Osteocyte (in vitro differentiated cells): ENCODE data around the gene SYNGAP1. TPM values are rescaled to one million over a fixed set of nuclear protein-coding genes. Genes with fewer than 3 reads are reported as not detected.

Experiments used
- DNase-seq: peaks from one replicate; pipeline ENCODE4 v3.0.0; 2021; ENCODE audit warnings: mixed read lengths; ENCODE audit not compliant: unreplicated experiment; ENCODE audit errors: extremely low spot score
- H3K27ac Mint-ChIP-seq: one replicate; pipeline ENCODE4 v1.8.0; 2021; ENCODE audit warnings: mild to moderate bottlenecking, mixed read lengths; ENCODE audit not compliant: unreplicated experiment
- H3K27me3 Mint-ChIP-seq: one replicate; pipeline ENCODE4 v1.8.0; 2021; ENCODE audit warnings: mixed read lengths; ENCODE audit not compliant: unreplicated experiment
- H3K36me3 Mint-ChIP-seq: one replicate; pipeline ENCODE4 v1.8.0; 2021; ENCODE audit warnings: mixed read lengths; ENCODE audit not compliant: unreplicated experiment
- H3K4me1 Mint-ChIP-seq: one replicate; pipeline ENCODE4 v1.8.0; 2021; ENCODE audit warnings: mixed read lengths; ENCODE audit not compliant: unreplicated experiment
- H3K4me3 Mint-ChIP-seq: one replicate; pipeline ENCODE4 v1.8.0; 2021; ENCODE audit warnings: mild to moderate bottlenecking, moderate library complexity, mixed read lengths; ENCODE audit not compliant: unreplicated experiment
- H3K9me3 Mint-ChIP-seq: one replicate; pipeline ENCODE4 v1.8.0; 2021; ENCODE audit warnings: mixed read lengths; ENCODE audit not compliant: unreplicated experiment
- microRNA-seq: library from miRNA; unstranded; fragments of <30 nt; microRNA quantifications from one replicate; pipeline ENCODE4 v1.1.0, GENCODE V29; 2020; ENCODE audit not compliant: unreplicated experiment
- total RNA-seq: library from RNA; stranded (reverse); gene quantifications from 2 replicates; pipeline ENCODE4 v1.2.1, GENCODE V29; 2021
- TF ChIP-seq, protein P1 (sequence below): fragments of 200-600 bp; sonication (generic); IDR thresholded peaks from 2 replicates; pipeline ENCODE4 v1.5.0; 2021; ENCODE audit warnings: antibody characterized with exemption, mild to moderate bottlenecking, moderate library complexity

Gene SYNGAP1
- total RNA-seq, 1 donor from 2014 or later: 34.7 TPM

DNA sequence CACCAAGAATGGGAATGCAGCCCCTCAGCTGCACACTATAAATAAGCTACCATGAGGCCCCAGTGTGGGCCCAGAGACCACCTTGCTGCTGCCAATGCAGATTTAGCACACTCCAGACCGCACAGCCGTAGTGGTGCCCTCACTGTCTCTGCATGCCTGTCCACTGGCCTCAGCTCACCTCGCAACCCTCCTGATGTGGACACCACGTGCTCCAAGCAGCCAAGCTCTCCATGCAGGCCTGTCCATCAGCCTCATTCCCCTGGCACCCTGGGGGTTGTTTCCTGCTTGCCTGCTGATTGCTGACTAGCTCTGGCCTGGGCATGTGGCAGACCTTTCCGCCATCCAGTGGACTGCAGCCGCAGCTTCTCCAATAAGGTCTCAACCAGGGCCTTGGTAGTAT is 70.8 kb downstream of the SYNGAP1 start:
- Mint-ChIP-seq H3K27ac (no peak overlapping the region), H3K36me3 (no peaks in the 10 kb centered on the region), H3K9me3 (no peaks in the 10 kb centered on the region), H3K27me3 (peaks cover 28% of the 10 kb centered on the region), H3K4me3 (no peak overlapping the region), H3K4me1 (peaks cover 3% of the 10 kb centered on the region)
- no peak for DNase-seq
- TF ChIP-seq, protein P1, sequence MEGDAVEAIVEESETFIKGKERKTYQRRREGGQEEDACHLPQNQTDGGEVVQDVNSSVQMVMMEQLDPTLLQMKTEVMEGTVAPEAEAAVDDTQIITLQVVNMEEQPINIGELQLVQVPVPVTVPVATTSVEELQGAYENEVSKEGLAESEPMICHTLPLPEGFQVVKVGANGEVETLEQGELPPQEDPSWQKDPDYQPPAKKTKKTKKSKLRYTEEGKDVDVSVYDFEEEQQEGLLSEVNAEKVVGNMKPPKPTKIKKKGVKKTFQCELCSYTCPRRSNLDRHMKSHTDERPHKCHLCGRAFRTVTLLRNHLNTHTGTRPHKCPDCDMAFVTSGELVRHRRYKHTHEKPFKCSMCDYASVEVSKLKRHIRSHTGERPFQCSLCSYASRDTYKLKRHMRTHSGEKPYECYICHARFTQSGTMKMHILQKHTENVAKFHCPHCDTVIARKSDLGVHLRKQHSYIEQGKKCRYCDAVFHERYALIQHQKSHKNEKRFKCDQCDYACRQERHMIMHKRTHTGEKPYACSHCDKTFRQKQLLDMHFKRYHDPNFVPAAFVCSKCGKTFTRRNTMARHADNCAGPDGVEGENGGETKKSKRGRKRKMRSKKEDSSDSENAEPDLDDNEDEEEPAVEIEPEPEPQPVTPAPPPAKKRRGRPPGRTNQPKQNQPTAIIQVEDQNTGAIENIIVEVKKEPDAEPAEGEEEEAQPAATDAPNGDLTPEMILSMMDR: no peak

GRCh38 chr6:33492093-33492492 is 72.2 kb downstream of the SYNGAP1 start:
- no peak for DNase-seq
- TF ChIP-seq, protein P1: peak; percentile 8
- H3K36me3 Mint-ChIP-seq: no peaks in the 10 kb centered on the region
- no peak overlapping the region for H3K27ac Mint-ChIP-seq
- H3K9me3 Mint-ChIP-seq: no peaks in the 10 kb centered on the region
- no peak overlapping the region for H3K4me3 Mint-ChIP-seq
- H3K4me1 Mint-ChIP-seq: peaks cover 3% of the 10 kb centered on the region
- peaks cover 35% of the 10 kb centered on the region for H3K27me3 Mint-ChIP-seq

- no peak overlapping the region for H3K27ac Mint-ChIP-seq
- no peak overlapping the region for H3K4me3 Mint-ChIP-seq
- H3K9me3 Mint-ChIP-seq: no peaks in the 10 kb centered on the region
- TF ChIP-seq, protein P1: no peak
- no peaks in the 10 kb centered on the region for H3K4me1 Mint-ChIP-seq
- H3K36me3 Mint-ChIP-seq: no peaks in the 10 kb centered on the region
- no peak for DNase-seq
- H3K27me3 Mint-ChIP-seq: peaks cover 32% of the 10 kb centered on the region
Observed at GRCh38 chr6:33497157-33497556, 77.3 kb downstream of the SYNGAP1 start.

DNA sequence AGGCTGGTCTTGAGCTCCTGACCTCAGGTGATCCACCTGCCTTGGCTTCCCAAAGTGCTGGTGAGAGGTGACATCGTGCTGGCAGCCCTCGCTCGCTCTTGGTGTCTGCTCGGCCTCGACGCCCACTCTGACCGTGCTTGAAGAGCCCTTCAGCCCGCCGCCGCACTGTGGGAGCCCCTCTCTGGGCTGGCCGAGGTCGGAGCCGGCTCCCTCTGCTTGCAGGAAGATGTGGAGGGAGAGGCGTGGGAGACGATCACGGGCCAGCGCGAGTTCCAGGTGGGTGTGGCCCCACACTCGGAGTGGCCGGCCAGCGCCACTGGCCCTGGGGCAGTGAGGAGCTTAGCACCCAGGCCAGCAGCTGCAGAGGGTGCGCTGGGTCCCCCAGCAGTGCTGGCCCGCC is 82.6 kb downstream of the SYNGAP1 start:
- Mint-ChIP-seq H3K27me3 (peaks cover 28% of the 10 kb centered on the region), H3K4me1 (no peaks in the 10 kb centered on the region), H3K9me3 (peaks cover 4% of the 10 kb centered on the region), H3K36me3 (no peaks in the 10 kb centered on the region), H3K27ac (no peak overlapping the region), H3K4me3 (no peak overlapping the region)
- DNase-seq: no peak
- TF ChIP-seq, protein P1: no peak

DNA sequence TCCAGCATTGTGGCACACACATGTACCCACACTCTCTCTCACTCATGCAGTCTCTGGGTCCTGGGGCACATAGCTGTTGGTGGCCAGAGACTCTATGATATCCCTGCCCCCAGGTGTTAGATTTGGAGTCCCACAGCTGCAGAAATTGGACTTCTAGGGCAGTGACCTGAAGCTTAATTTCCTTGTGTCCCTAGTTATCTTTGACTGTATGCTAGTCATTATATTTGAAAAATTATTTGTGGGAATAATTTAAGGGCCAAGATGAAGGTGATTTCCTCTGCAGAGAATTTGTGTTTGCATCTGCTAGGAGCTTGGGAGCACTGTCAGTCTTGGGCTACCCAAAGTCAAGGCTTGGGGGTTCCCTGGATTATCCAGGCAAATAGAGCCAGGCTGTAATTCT is 84.6 kb downstream of the SYNGAP1 start:
- H3K4me1 Mint-ChIP-seq: no peaks in the 10 kb centered on the region
- DNase-seq: no peak
- peaks cover 23% of the 10 kb centered on the region for H3K27me3 Mint-ChIP-seq
- H3K36me3 Mint-ChIP-seq: no peaks in the 10 kb centered on the region
- TF ChIP-seq, protein P1: no peak
- H3K27ac Mint-ChIP-seq: no peak overlapping the region
- H3K4me3 Mint-ChIP-seq: no peak overlapping the region
- peaks cover 4% of the 10 kb centered on the region for H3K9me3 Mint-ChIP-seq

Small RNA genes lying within 50 kb of the gene (microRNA-seq; reads per million reads assigned to microRNA genes)
- not detected for gene MIR5004

Other genes starting within 250 kb of the SYNGAP1 start
- gene COL11A2, start 227.6 kb upstream of the SYNGAP1 start, total RNA-seq: 2.7 and 3.3 TPM in 2 replicates
- 53.1 and 58.3 TPM in 2 replicates for gene RXRB, start 219.4 kb upstream of the SYNGAP1 start, total RNA-seq
- gene SLC39A7, start 219.2 kb upstream of the SYNGAP1 start, total RNA-seq: 201 and 209 TPM in 2 replicates
- 2.4 and 3.5 TPM in 2 replicates for gene HSD17B8, start 215.4 kb upstream of the SYNGAP1 start, total RNA-seq
- 56.6 and 58.8 TPM in 2 replicates for gene RING1, start 211.6 kb upstream of the SYNGAP1 start, total RNA-seq
- 60.3 and 67.4 TPM in 2 replicates for gene VPS52, start 148.2 kb upstream of the SYNGAP1 start, total RNA-seq
- 2,180 and 2,216 TPM in 2 replicates for gene RPS18, start 148.0 kb upstream of the SYNGAP1 start, total RNA-seq
- 6.3 and 6.5 TPM in 2 replicates for gene B3GALT4, start 142.9 kb upstream of the SYNGAP1 start, total RNA-seq
- 59.1 and 63.4 TPM in 2 replicates for gene WDR46, start 130.8 kb upstream of the SYNGAP1 start, total RNA-seq
- 29.7 and 30.3 TPM in 2 replicates for gene PFDN6, start 130.5 kb upstream of the SYNGAP1 start, total RNA-seq
- gene RGL2, start 121.1 kb upstream of the SYNGAP1 start, total RNA-seq: 72.4 and 77.6 TPM in 2 replicates
- gene TAPBP, start 106.0 kb upstream of the SYNGAP1 start, total RNA-seq: 117 and 130 TPM in 2 replicates
- gene ZBTB22, start 102.3 kb upstream of the SYNGAP1 start, total RNA-seq: 29.3 and 30.6 TPM in 2 replicates
- gene DAXX, start 97.1 kb upstream of the SYNGAP1 start, total RNA-seq: 30.1 and 30.4 TPM in 2 replicates
- gene KIFC1, start 28.2 kb upstream of the SYNGAP1 start, total RNA-seq: 10.8 and 11.6 TPM in 2 replicates
- 50.3 and 53.5 TPM in 2 replicates for gene PHF1, start 9.1 kb upstream of the SYNGAP1 start, total RNA-seq
- gene CUTA, start 2.0 kb upstream of the SYNGAP1 start, total RNA-seq: 302 and 325 TPM in 2 replicates
- gene ZBTB9, start 34.5 kb downstream of the SYNGAP1 start, total RNA-seq: 7.0 and 7.5 TPM in 2 replicates
- 20.5 and 22.6 TPM in 2 replicates for gene BAK1, start 160.2 kb downstream of the SYNGAP1 start, total RNA-seq
- 21.6 and 22.8 TPM in 2 replicates for gene ITPR3, start 201.3 kb downstream of the SYNGAP1 start, total RNA-seq